Activated B cell treated with CpG ODN at 0.5 μM for 24 hours (primary cell): ENCODE measurements around the gene ANKLE1. TPM values are rescaled to one million over a fixed set of nuclear protein-coding genes. Genes with fewer than 3 reads are reported as not detected.

Source experiments
- ATAC-seq: fragments of 200-7000 bp; cut with Tn5 transposase; one replicate; pipeline ENCODE4 v1.10.0; 2021; ENCODE audit warnings: low read depth, mild to moderate bottlenecking, moderate library complexity
- CTCF ChIA-PET: fragments of 350-600 bp; sonication (Branson Sonifier 250); formaldehyde crosslinking; loops from one replicate; lab custom pipeline; 2021; ENCODE audit warnings: antibody characterized with exemption; lab: Charles Lee
- POLR2A ChIA-PET: fragments of 350-600 bp; sonication (Branson Sonifier 250); formaldehyde crosslinking; loops from one replicate; lab custom pipeline; 2021; ENCODE audit warnings: antibody characterized with exemption; lab: Charles Lee
- DNase-seq: peaks from one replicate; pipeline ENCODE4 v3.0.0; 2022
- H3K27ac Mint-ChIP-seq: one replicate; pipeline ENCODE4 v1.8.0; 2020; ENCODE audit warnings: mixed read lengths
- H3K27me3 Mint-ChIP-seq: one replicate; pipeline ENCODE4 v1.8.0; 2021; ENCODE audit warnings: mixed read lengths
- H3K36me3 Mint-ChIP-seq: one replicate; pipeline ENCODE4 v1.8.0; 2021; ENCODE audit warnings: low read depth, mixed read lengths
- H3K4me1 Mint-ChIP-seq: one replicate; pipeline ENCODE4 v1.8.0; 2021; ENCODE audit warnings: mixed read lengths
- H3K4me3 Mint-ChIP-seq: one replicate; pipeline ENCODE4 v1.8.0; 2020; ENCODE audit warnings: mild to moderate bottlenecking, mixed read lengths
- H3K9me3 Mint-ChIP-seq: one replicate; pipeline ENCODE4 v1.8.0; 2020; ENCODE audit warnings: mixed read lengths
- intact Hi-C: fragments of 100-400 bp; cut with micrococcal nuclease; formaldehyde crosslinking; loops from one replicate; pipeline ENCODE4 v1.15.1; 2024
- total RNA-seq: library from RNA; stranded (reverse); gene quantifications from 2 replicates; pipeline ENCODE4 v1.2.3, GENCODE V29; 2022
- TF ChIP-seq, protein P1 (sequence below): fragments of 200-600 bp; IDR thresholded peaks from one replicate; pipeline ENCODE4 v1.8.0; 2022; ENCODE audit warnings: antibody characterized with exemption, mild to moderate bottlenecking

The ANKLE1 gene
- total RNA-seq, 1 donor from 2014 or later = 9.1 TPM

DNA sequence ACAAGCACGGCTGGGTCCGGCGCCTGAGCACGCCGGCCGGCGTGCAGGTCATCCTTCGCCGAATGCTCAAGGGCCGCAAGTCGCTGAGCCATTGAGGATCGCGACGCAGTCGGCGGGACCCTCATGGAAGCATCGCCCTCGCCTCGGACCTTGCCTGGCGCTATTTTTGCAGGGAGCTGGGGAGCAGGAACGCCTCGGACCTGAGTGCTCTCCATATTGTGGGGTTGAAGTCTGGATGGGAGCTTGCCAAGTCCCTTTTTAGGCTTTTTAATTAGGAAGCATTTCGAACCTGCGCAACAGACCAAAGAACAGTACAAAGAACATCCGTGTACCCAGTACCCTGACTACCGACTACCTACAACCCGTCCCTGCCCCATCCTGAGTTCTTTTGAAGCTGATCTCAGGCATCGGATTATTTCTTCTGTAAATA, 24.6 kb downstream of the ANKLE1 start:
- TF ChIP-seq, protein P1, sequence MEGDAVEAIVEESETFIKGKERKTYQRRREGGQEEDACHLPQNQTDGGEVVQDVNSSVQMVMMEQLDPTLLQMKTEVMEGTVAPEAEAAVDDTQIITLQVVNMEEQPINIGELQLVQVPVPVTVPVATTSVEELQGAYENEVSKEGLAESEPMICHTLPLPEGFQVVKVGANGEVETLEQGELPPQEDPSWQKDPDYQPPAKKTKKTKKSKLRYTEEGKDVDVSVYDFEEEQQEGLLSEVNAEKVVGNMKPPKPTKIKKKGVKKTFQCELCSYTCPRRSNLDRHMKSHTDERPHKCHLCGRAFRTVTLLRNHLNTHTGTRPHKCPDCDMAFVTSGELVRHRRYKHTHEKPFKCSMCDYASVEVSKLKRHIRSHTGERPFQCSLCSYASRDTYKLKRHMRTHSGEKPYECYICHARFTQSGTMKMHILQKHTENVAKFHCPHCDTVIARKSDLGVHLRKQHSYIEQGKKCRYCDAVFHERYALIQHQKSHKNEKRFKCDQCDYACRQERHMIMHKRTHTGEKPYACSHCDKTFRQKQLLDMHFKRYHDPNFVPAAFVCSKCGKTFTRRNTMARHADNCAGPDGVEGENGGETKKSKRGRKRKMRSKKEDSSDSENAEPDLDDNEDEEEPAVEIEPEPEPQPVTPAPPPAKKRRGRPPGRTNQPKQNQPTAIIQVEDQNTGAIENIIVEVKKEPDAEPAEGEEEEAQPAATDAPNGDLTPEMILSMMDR = no peak

DNA sequence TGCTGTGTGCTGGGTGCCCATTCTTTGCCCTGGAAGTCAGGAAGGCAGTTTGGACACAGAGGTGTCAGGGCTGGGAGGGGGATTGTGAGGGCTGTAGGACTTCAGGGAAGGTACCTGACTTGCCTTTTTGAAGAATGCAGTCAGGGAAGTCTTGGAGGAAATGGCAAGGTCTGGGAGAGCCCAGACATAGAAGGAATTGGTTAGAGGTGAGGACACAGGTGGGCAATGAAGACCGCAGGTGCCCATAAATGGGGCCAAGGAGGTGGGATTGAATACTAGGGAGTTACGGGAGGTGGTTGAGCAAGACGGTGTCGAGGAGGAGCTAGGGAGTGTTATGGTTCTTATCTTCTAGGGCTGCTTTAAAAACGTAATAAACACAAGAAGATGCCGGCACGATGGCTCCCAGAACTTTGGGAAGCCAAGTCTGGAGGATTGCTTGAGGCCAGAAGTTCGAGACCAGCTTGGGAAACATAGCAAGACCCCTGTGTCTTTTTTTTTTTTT, 26.2 kb downstream of the ANKLE1 start:
- peaks cover 50% of the 10 kb centered on the region for H3K4me1 Mint-ChIP-seq
- no peak overlapping the region for H3K4me3 Mint-ChIP-seq
- no peaks in the 10 kb centered on the region for H3K27me3 Mint-ChIP-seq
- DNase-seq = no peak
- TF ChIP-seq, protein P1 = no peak
- ATAC-seq = no peak
- ChIA-PET POLR2A (interaction anchor here (1.7 kb wide), 1 partner anchor 27 kb away, joined by 9 read pairs; the partner anchor contains the start of gene ANO8), CTCF (no interaction called here)
- H3K9me3 Mint-ChIP-seq = no peaks in the 10 kb centered on the region
- intact Hi-C loops = loop anchor here (5.0 to 10.0 kb wide), 2 partner anchors 413 to 721 kb away; no protein-coding TSS in a partner anchor
- H3K36me3 Mint-ChIP-seq = peaks cover 13% of the 10 kb centered on the region
- no peak overlapping the region for H3K27ac Mint-ChIP-seq

More for the DNA sequence above, 24.6 kb downstream of the ANKLE1 start:
- Mint-ChIP-seq H3K36me3 (peaks cover 7% of the 10 kb centered on the region), H3K27me3 (no peaks in the 10 kb centered on the region), H3K4me1 (peaks cover 53% of the 10 kb centered on the region), H3K9me3 (no peaks in the 10 kb centered on the region), H3K4me3 (peak overlapping the region; percentile 88), H3K27ac (peak overlapping the region; percentile 91)
- ATAC-seq = no peak
- no peak for DNase-seq
- CTCF ChIA-PET = interaction anchor here (1.6 kb wide), 1 partner anchor 14 kb away, joined by 14 read pairs; no protein-coding TSS in a partner anchor
- POLR2A ChIA-PET = interaction anchor here (0.5 to 1.0 kb wide), 4 partner anchors 27 to 857 kb away, joined by 3 to 5 read pairs (median 4); partner anchors contain the start of gene USE1
- intact Hi-C loops = loop anchor here (5.0 to 10.0 kb wide), 2 partner anchors 411 to 719 kb away; no protein-coding TSS in a partner anchor

DNA sequence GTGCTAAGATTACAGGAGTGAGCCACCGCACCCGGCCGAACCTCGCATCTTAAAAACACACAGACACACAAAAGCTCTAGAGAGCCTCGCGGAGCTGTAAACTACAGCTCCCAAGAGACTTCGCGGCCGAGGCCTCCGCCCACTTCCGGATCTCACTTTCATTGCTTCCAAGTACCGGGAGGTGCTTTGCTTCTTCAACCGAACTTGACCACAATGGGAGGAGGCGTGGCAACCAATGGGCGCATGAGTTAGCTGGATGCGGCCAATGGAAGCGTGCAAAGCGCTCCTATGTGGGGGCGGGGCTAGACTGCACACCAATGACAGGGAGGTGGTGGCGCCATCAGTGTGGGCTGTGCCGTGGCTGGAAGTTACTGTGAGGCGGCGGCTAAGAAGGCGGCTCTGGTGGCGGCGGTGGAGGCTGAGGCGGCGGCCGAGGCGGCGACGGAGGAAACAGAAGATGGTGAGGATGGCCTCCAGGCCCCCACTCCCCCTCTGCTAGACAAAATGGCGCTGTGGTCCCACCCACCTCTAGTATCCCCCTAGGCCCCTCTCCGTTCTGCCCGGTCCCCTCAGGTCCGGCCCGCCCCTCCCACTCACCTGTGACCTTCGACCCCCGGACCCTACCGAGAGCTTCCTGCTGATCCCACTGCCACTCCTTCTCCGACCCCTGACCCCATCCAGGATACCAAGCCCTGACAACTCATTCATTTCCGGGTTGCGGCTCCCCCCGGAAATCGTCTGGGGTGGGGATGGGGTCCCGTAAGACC, 27.7 kb downstream of the ANKLE1 start, which contains the start of gene DDA1:
DDA1 (plus strand) TSS at position 366 of the 767 bp plus-strand sequence; CDS start at position 458, 92 bp downstream.
- POLR2A ChIA-PET = interaction anchor here (0.5 to 1.9 kb wide), 17 partner anchors 8 to 979 kb away, joined by 3 to 24 read pairs (median 6); partner anchors contain the start of genes ANKLE1, ANO8, BABAM1 and GTPBP3
- ATAC-seq (peak; percentile 82), DNase-seq (peak; percentile 87)
- Mint-ChIP-seq H3K27ac (peak within 1 kb of the TSS; percentile 82), H3K4me1 (peaks cover 42% of the 10 kb centered on the region), H3K9me3 (no peaks in the 10 kb centered on the region), H3K27me3 (no peaks in the 10 kb centered on the region), H3K4me3 (peak within 1 kb of the TSS; percentile 96), H3K36me3 (peaks cover 21% of the 10 kb centered on the region)
- intact Hi-C loops = loop anchor here (1.0 to 10.0 kb wide), 6 partner anchors 28 to 722 kb away; partner anchors contain the start of genes BABAM1, GTPBP3 and OCEL1
- TF ChIP-seq, protein P1 = no peak
- CTCF ChIA-PET = interaction anchor here (0.9 to 1.2 kb wide), 5 partner anchors 23 to 187 kb away, joined by 3 to 5 read pairs (median 3); partner anchors contain the start of gene MVB12A

DNA sequence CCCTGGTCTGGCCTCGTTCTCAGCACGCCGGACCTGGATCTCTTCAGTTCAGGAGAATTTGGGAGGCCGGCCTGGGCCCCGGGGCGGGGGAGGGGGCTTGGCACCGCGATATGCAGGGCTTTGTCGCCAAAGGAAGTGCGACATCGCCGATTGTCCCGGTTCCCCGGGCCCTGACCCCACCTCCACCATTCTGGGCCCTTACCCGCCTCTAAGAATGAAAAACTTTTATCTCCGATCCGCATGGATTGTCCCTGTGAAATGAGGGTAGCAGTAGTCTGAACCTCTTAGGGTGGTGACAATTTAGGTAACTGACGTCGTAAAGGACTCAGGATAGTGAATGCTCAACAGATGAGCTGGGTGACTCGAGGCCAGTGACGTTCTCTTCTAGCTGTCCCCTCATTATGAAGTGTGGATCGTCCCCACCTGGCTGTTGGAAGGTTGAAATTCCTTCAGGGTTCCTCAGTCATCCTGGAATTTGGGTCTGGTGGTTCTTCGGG, 28.3 kb downstream of the ANKLE1 start:
- POLR2A ChIA-PET = interaction anchor here (0.7 to 1.9 kb wide), 4 partner anchors 18 to 34 kb away, joined by 3 to 24 read pairs (median 10); partner anchors contain the start of gene ANKLE1

More for the DNA sequence above, 28.3 kb downstream of the ANKLE1 start:
- Mint-ChIP-seq H3K4me1 (peaks cover 37% of the 10 kb centered on the region), H3K36me3 (peaks cover 26% of the 10 kb centered on the region), H3K4me3 (peak overlapping the region; percentile 96), H3K9me3 (no peaks in the 10 kb centered on the region), H3K27me3 (no peaks in the 10 kb centered on the region), H3K27ac (peak overlapping the region; percentile 59)
- CTCF ChIA-PET = interaction anchor here (0.9 kb wide), 1 partner anchor 22 kb away, joined by 3 read pairs; no protein-coding TSS in a partner anchor
- DNase-seq (no peak), ATAC-seq (no peak)
- TF ChIP-seq, protein P1 = no peak
- intact Hi-C loops = loop anchor here (1.0 to 10.0 kb wide), 6 partner anchors 27 to 723 kb away; partner anchors contain the start of genes BABAM1, GTPBP3 and OCEL1
